A549 (cell line): ENCODE measurements around the gene EMILIN1.

Source experiments
- ESRRA ChIP-seq: fragments of 150-350 bp; IDR thresholded peaks from 2 replicates; pipeline ENCODE4 v1.6.1; 2014; ENCODE audit warnings: mild to moderate bottlenecking, low read length, borderline replicate concordance
- HEYL ChIP-seq: fragments of 250-450 bp; sonication (Bioruptor Pico); IDR thresholded peaks from 2 replicates; pipeline ENCODE4 v1.8.0; 2021; ENCODE audit warnings: mild to moderate bottlenecking, moderate library complexity
- JUN ChIP-seq, 2 experiments: fragments of >200 bp; sonication (Bioruptor Twin); formaldehyde crosslinking; IDR thresholded peaks; 2 replicates in 1 of 2; 3 replicates in 1 of 2; pipeline ENCODE4 v1.6.1; 2016 to 2017
- MAZ ChIP-seq: fragments of 150-350 bp; IDR thresholded peaks from 2 replicates; pipeline ENCODE4 v1.6.1; 2014; ENCODE audit warnings: antibody characterized with exemption, low read depth, low read length, borderline replicate concordance
- POLR2A ChIP-seq: IDR thresholded peaks from 2 replicates; pipeline ENCODE4 v1.6.1; 2012; ENCODE audit warnings: mild to moderate bottlenecking, low read length
- SMC3 ChIP-seq: fragments of >200 bp; sonication (Bioruptor Twin); formaldehyde crosslinking; IDR thresholded peaks from 3 replicates; pipeline ENCODE4 v1.6.1; 2018; ENCODE audit warnings: inconsistent platforms
- ZSCAN20 ChIP-seq: fragments of 250-450 bp; sonication (Bioruptor Pico); IDR thresholded peaks from 2 replicates; pipeline ENCODE4 v1.8.0; 2022; ENCODE audit warnings: mild to moderate bottlenecking, moderate library complexity
- TF ChIP-seq, protein P1 (sequence below): fragments of >200 bp; sonication (Bioruptor Twin); formaldehyde crosslinking; IDR thresholded peaks from 3 replicates; pipeline ENCODE4 v1.5.1; 2016
- TF ChIP-seq, protein P2 (sequence below): fragments of 150-350 bp; IDR thresholded peaks from 2 replicates; pipeline ENCODE4 v1.6.1; 2014; ENCODE audit warnings: low read depth, mild to moderate bottlenecking, low read length

DNA sequence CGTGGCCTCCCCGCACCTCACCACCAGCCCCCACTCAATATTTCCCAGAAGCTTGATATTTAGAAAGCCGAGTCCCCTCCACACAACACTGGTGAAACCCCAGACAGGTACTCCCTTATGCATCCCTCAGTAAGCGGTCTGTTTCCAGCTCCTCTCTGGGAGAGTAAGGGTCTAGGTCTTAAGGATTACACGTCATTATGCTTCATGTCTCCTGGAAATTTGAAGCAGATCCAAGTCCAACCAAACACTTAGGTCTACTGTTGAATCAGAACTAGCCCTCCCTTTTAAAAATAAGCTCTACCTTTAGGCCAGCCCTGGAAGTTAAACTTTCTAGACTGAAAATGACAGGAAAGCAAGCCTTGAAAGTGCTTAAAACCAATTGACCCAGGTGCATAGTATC lies 5.5 kb upstream of the EMILIN1 start:
- no peak for TF ChIP-seq JUN (IDR thresholded peaks at IDR 0.05)
- no peak for TF ChIP-seq MAZ
- TF ChIP-seq ZSCAN20 (CRISPR knock-in tag): no peak
- TF ChIP-seq HEYL (CRISPR knock-in tag): no peak
- no peak for TF ChIP-seq ESRRA
- TF ChIP-seq, protein P1, sequence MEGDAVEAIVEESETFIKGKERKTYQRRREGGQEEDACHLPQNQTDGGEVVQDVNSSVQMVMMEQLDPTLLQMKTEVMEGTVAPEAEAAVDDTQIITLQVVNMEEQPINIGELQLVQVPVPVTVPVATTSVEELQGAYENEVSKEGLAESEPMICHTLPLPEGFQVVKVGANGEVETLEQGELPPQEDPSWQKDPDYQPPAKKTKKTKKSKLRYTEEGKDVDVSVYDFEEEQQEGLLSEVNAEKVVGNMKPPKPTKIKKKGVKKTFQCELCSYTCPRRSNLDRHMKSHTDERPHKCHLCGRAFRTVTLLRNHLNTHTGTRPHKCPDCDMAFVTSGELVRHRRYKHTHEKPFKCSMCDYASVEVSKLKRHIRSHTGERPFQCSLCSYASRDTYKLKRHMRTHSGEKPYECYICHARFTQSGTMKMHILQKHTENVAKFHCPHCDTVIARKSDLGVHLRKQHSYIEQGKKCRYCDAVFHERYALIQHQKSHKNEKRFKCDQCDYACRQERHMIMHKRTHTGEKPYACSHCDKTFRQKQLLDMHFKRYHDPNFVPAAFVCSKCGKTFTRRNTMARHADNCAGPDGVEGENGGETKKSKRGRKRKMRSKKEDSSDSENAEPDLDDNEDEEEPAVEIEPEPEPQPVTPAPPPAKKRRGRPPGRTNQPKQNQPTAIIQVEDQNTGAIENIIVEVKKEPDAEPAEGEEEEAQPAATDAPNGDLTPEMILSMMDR: no peak
- no peak for TF ChIP-seq SMC3
- TF ChIP-seq, protein P2, sequence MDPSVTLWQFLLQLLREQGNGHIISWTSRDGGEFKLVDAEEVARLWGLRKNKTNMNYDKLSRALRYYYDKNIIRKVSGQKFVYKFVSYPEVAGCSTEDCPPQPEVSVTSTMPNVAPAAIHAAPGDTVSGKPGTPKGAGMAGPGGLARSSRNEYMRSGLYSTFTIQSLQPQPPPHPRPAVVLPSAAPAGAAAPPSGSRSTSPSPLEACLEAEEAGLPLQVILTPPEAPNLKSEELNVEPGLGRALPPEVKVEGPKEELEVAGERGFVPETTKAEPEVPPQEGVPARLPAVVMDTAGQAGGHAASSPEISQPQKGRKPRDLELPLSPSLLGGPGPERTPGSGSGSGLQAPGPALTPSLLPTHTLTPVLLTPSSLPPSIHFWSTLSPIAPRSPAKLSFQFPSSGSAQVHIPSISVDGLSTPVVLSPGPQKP: no peak
- no peak for TF ChIP-seq POLR2A
